ENCODE results near the gene KRTAP12-3. TPM values are rescaled to one million over a fixed set of nuclear protein-coding genes. Genes with fewer than 3 reads are reported as not detected.
A peak's percentile ranks its signal among the peaks of the same experiment; 100 is the strongest.
"Not testable (repeated sequence)": the region's sequence is repeated elsewhere in the genome, so short reads cannot be mapped to it uniquely, and the experiment has no call there.

The KRTAP12-3 gene
- total RNA-seq, 4 donors from 2014 or later = 13.2 TPM; not detected in 3

DNA sequence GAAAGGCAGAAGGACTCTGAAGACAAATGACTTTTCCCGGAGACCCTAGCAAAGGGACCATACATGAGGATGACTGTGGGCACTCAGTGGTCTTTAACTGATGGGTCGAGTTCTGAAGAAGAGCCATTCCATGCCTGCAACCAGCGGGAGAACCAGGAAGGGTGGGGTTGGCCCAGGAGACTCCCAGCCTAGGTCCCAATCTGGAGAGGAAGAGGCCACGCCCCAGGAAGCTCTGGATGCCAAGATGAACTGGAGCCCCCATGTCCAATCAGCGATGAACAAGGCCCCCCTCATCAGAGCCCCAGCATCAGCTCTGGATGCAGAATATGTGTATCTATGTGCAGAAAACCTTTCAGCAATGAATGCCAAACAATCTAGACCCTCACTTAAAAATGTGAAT, 17.0 kb upstream of the KRTAP12-3 start:
- DNase-seq (ENCODE audit: low spot score in 2 of 2) = peak in 1 of 2 donors; percentile 2
- H3K4me3 ChIP-seq (ENCODE audit: low read depth, poor library complexity, severe bottlenecking) = no peak overlapping the region
- intact Hi-C loops (cut with DNase I; ENCODE audit: low total_unique reads) = no loop called here
- TF ChIP-seq, protein P1, sequence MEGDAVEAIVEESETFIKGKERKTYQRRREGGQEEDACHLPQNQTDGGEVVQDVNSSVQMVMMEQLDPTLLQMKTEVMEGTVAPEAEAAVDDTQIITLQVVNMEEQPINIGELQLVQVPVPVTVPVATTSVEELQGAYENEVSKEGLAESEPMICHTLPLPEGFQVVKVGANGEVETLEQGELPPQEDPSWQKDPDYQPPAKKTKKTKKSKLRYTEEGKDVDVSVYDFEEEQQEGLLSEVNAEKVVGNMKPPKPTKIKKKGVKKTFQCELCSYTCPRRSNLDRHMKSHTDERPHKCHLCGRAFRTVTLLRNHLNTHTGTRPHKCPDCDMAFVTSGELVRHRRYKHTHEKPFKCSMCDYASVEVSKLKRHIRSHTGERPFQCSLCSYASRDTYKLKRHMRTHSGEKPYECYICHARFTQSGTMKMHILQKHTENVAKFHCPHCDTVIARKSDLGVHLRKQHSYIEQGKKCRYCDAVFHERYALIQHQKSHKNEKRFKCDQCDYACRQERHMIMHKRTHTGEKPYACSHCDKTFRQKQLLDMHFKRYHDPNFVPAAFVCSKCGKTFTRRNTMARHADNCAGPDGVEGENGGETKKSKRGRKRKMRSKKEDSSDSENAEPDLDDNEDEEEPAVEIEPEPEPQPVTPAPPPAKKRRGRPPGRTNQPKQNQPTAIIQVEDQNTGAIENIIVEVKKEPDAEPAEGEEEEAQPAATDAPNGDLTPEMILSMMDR (IDR thresholded peaks at IDR 0.05) = no peak
- no peak for TF ChIP-seq POLR2A (IDR thresholded peaks at IDR 0.05)
- WGBS, 2 donors = 90 to 92% methylated on average over 5 of the region's 5 CpGs

DNA sequence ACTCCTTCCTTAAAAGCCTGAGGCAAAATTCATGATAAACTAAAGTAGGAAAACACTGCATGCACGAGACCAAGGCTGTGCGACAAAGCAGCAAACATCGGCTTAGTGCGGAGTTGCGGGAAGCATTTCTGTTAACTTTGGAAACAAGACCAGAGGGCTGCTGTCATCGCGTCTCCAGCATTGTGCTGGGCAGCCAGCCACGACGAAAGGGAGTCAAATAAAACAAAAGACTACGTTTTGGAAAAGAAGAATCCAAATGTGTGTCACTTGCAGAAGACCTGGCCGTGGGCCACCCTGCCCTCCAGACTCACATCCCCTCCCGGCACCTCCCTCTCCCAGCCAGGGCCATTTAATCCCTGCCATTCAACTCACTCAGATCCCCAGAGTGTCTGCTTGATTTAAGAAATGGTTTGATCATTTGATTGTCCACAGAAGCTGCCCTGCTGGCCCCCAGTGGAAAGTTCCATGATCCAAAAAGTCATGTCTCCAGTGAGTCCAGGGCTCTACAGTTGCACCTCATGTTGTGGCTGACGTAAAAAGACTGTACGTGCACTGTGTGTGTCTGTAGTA, 13.9 kb upstream of the KRTAP12-3 start:
- WGBS, 2 donors = 76 to 79% methylated on average over 14 of the region's 14 CpGs
- intact Hi-C loops (cut with DNase I; ENCODE audit: low total_unique reads) = no loop called here
- peak in 1 of 2 donors; percentile 5 for DNase-seq (ENCODE audit: low spot score in 2 of 2)
- no peak for TF ChIP-seq POLR2A (IDR thresholded peaks at IDR 0.05)
- TF ChIP-seq, protein P1 (IDR thresholded peaks at IDR 0.05) = no peak
- no peak overlapping the region for H3K4me3 ChIP-seq (ENCODE audit: low read depth, poor library complexity, severe bottlenecking)

DNA sequence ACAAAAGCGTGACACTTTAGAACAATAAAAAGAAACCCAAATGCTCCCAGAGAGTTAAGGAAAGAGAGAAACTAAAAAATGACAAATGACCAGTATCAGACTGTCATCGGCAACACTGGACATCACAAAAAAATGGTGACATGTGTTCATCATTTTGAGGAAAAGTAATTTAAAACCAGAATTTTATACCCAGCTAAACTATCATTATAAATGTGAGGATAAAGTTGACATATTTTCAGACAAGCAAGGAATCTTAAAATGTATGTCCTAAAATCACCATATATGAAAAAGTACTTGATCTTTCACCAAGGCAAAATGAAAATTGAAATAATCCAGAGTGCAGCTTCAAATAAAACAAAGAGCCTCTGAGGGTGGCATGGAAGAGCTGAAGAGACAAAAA, 12.9 kb upstream of the KRTAP12-3 start:
- no peak for DNase-seq (ENCODE audit: low spot score in 2 of 2)

DNA sequence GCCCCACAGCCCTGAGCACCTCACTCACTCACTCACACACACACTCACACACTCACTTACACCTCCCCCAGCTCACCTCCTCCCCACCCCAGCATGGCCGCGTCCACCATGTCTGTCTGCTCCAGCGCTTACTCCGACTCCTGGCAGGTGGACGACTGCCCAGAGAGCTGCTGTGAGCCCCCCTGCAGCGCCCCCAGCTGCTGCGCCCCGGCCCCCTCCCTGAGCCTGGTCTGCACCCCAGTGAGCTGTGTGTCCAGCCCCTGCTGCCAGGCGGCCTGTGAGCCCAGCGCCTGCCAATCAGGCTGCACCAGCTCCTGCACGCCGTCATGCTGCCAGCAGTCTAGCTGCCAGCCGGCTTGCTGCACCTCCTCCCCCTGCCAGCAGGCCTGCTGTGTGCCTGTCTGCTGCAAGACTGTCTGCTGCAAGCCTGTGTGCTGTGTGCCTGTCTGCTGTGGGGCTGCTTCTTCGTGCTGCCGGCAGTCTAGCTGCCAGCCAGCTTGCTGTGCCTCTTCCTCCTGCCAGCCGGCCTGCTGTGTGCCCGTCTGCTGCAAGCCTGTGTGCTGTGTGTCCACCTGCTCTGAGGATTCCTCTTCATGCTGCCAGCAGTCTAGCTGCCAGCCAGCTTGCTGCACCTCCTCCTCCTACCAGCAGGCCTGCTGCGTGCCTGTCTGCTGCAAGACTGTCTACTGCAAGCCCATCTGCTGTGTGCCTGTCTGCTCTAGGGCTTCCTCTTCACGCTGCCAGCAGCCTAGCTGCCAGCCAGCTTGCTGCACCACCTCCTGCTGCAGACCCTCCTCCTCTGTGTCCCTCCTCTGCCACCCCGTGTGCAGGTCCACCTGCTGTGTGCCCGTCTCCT, 11.1 kb upstream of the KRTAP12-3 start, which contains the start of gene KRTAP10-11:
Gene KRTAP10-11 (plus strand): TSS at position 49 of the 856 bp plus-strand sequence. CDS start 45 bp downstream, at position 94.
- intact Hi-C loops (cut with DNase I; ENCODE audit: low total_unique reads); H3K4me3 ChIP-seq (ENCODE audit: low read depth, poor library complexity, severe bottlenecking); DNase-seq (ENCODE audit: low spot score in 2 of 2): not testable (repeated sequence)
- 79 to 80% methylated on average over 18 to 21 of the region's 21 CpGs for WGBS, 2 donors

More for the DNA sequence above, 12.9 kb upstream of the KRTAP12-3 start:
- 50% methylated on average over 2 of the region's 2 CpGs for WGBS, 2 donors
- TF ChIP-seq POLR2A (IDR thresholded peaks at IDR 0.05) = no peak
- TF ChIP-seq, protein P1 (IDR thresholded peaks at IDR 0.05) = no peak
- H3K4me3 ChIP-seq (ENCODE audit: low read depth, poor library complexity, severe bottlenecking) = no peak overlapping the region
- intact Hi-C loops (cut with DNase I; ENCODE audit: low total_unique reads) = no loop called here

DNA sequence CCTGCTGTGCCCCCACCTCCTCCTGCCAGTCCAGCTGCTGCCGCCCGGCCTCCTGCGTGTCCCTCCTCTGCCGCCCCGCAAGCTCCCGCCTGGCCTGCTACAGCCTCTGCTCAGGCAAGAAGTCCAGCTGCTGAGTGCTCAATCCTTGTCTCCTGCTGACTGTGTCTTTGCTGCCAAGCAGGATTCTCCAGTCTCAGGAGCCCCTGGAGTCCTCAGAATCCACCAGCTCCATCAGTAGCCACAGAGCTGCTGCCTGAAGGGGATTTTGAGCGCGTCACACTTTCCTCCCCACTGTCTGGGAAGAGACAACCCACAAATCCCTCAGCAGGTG, 10.5 kb upstream of the KRTAP12-3 start:
- H3K4me3 ChIP-seq (ENCODE audit: low read depth, poor library complexity, severe bottlenecking) = no peak overlapping the region
- WGBS, 2 donors = 55 to 68% methylated on average over 8 of the region's 8 CpGs
- DNase-seq (ENCODE audit: low spot score in 2 of 2) = peak in 1 of 2 donors; percentile 9
- TF ChIP-seq, protein P1 (IDR thresholded peaks at IDR 0.05) = no peak
- no peak for TF ChIP-seq POLR2A (IDR thresholded peaks at IDR 0.05)
- intact Hi-C loops (cut with DNase I; ENCODE audit: low total_unique reads) = no loop called here

DNA sequence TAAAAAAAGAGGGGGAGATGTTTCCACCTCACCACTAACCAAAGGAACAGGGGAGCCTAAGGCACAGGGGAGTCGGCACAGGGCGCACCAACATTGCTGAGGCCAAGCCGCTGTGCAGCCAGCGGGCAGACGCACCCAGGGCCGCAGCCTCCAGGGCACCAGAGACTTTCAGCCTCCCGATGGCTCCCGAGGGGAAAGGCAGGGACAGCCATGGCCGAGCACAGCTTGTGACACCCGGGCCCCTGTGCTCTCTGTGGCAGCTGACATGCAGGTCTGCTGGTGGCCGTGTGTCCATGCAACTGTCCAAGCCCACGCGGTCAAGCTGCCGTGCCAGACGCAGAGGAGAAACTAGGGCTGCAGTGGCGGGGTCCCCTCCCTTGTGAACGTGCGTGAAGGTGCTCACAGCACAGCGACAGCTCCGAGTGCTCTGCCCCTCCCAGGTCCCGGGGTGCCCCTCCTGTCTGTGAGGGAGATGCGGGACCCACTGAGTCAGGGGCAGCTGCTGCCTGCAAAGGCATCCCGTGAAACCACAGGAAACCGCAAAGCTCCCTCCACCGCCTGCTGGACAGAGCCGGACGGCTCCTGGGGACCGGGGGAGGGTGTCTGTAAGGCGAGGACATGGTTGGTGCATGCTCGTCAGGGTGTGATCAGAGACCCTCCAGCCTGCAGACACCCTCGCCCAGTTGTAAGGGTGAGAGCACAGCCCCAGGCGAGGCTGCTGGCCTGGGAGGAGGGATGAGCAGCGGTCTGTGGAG, 9.0 kb upstream of the KRTAP12-3 start:
- 75 to 85% methylated on average over 23 to 29 of the region's 33 CpGs for WGBS, 2 donors
- TF ChIP-seq, protein P1 (IDR thresholded peaks at IDR 0.05) = no peak
- TF ChIP-seq POLR2A (IDR thresholded peaks at IDR 0.05) = no peak
- DNase-seq (ENCODE audit: low spot score in 2 of 2) = peak in 1 of 2 donors; percentile 10
- intact Hi-C loops (cut with DNase I; ENCODE audit: low total_unique reads) = no loop called here
- H3K4me3 ChIP-seq (ENCODE audit: low read depth, poor library complexity, severe bottlenecking) = no peak overlapping the region
